PC-3 (cell line): ENCODE results near the gene CD82.

Source experiments
- CTCF ChIP-seq: fragments of 300-600 bp; sonication (generic); conservative IDR thresholded peaks from 2 replicates; pipeline ENCODE4 v1.5.1; 2017; ENCODE audit warnings: antibody characterized with exemption, low read depth, mild to moderate bottlenecking, low read length
- EZH2 ChIP-seq: fragments of 300-600 bp; sonication (generic); IDR thresholded peaks from one replicate; pipeline ENCODE4 v1.6.1; 2017; ENCODE audit warnings: antibody characterized with exemption, mild to moderate bottlenecking, low read length; ENCODE audit not compliant: unreplicated experiment

GRCh38 chr11:44585421-44585820, 20.0 kb downstream of the CD82 start:
- TF ChIP-seq CTCF (no peak), EZH2 (no peak)
